Keratinocyte (primary cell): ENCODE results near the gene MMEL1. TPM values are rescaled to one million over a fixed set of nuclear protein-coding genes. Genes with fewer than 3 reads are reported as not detected.

Experiments used
- DNase-seq: peaks from one replicate; pipeline ENCODE4 v3.0.0-alpha.2; 2011; ENCODE audit warnings: low read depth, missing footprints, low spot score
- FAIRE-seq: peaks from 2 replicates; lab custom pipeline; 2011; peaks lifted over from hg19 to GRCh38; lab: Jason Lieb, UNC
- H2AFZ ChIP-seq: 2 replicates; pipeline ENCODE4 v1.6.0; 2012; ENCODE audit warnings: low read length, control low read depth, inconsistent platforms; ENCODE audit not compliant: control insufficient read depth
- H3K27ac ChIP-seq: 2 replicates; pipeline ENCODE4 v1.5.1; 2011; ENCODE audit warnings: low read length; ENCODE audit not compliant: control insufficient read depth, insufficient read depth
- H3K27me3 ChIP-seq: 3 replicates; pipeline ENCODE4 v1.6.0; 2011; ENCODE audit warnings: low read length; ENCODE audit not compliant: control insufficient read depth, insufficient read depth; ENCODE audit errors: extremely low read depth
- H3K36me3 ChIP-seq, 2 experiments: 2 replicates in 1 of 2; 3 replicates in 1 of 2; pipeline ENCODE4 v1.5.1; 2011; ENCODE audit warnings: low read length in 2 of 2, mild to moderate bottlenecking in 1 of 2; ENCODE audit not compliant: control insufficient read depth in 2 of 2, insufficient read depth in 2 of 2; ENCODE audit errors: extremely low read depth in 1 of 2
- H3K4me1 ChIP-seq: 3 replicates; pipeline ENCODE4 v1.5.1; 2011; ENCODE audit warnings: low read length; ENCODE audit not compliant: control insufficient read depth, insufficient read depth; ENCODE audit errors: extremely low read depth
- H3K4me2 ChIP-seq: 3 replicates; pipeline ENCODE4 v1.6.0; 2011; ENCODE audit warnings: low read depth, low read length; ENCODE audit not compliant: control insufficient read depth, insufficient read depth; ENCODE audit errors: extremely low read depth
- H3K4me3 ChIP-seq, 3 experiments: fragments of 200-600 bp in 1 of 3; sonication (generic) in 1 of 3; 2 replicates in 2 of 3; 3 replicates in 1 of 3; pipeline ENCODE4 v1.5.1; 2011 to 2016; ENCODE audit warnings: low read length in 3 of 3, mild to moderate bottlenecking in 3 of 3, control low read depth in 2 of 3, inconsistent platforms in 1 of 3, low read depth in 1 of 3, mixed read lengths in 1 of 3, mixed run types in 1 of 3, moderate library complexity in 1 of 3; ENCODE audit not compliant: control insufficient read depth in 2 of 3, insufficient read depth in 2 of 3; ENCODE audit errors: extremely low read depth in 1 of 3
- H3K79me2 ChIP-seq: 2 replicates; pipeline ENCODE4 v1.6.0; 2012; ENCODE audit warnings: low read length; ENCODE audit not compliant: control insufficient read depth, insufficient read depth
- H3K9ac ChIP-seq: 3 replicates; pipeline ENCODE4 v1.6.0; 2011; ENCODE audit warnings: low read length; ENCODE audit not compliant: control insufficient read depth, insufficient read depth; ENCODE audit errors: extremely low read depth
- H3K9me1 ChIP-seq: 3 replicates; pipeline ENCODE4 v1.6.0; 2011; ENCODE audit warnings: low read length; ENCODE audit not compliant: control insufficient read depth, insufficient read depth; ENCODE audit errors: extremely low read depth
- H3K9me3 ChIP-seq: 2 replicates; pipeline ENCODE4 v1.5.1; 2012; ENCODE audit warnings: low read depth, low read length; ENCODE audit not compliant: control insufficient read depth
- H4K20me1 ChIP-seq: 3 replicates; pipeline ENCODE4 v1.6.0; 2011; ENCODE audit warnings: low read length; ENCODE audit not compliant: control insufficient read depth, insufficient read depth; ENCODE audit errors: extremely low read depth
- EZH2 ChIP-seq: IDR thresholded peaks from one replicate; pipeline ENCODE4 v1.6.1; 2012; ENCODE audit warnings: inconsistent platforms, mild to moderate bottlenecking, low read length, moderate library complexity
- dilution Hi-C: fragments of 300-500 bp; cut with MboI; formaldehyde crosslinking; loops from one replicate; pipeline ENCODE4 v1.7.0; 2020; ENCODE audit warnings: low sequenced_read_pairs; ENCODE audit not compliant: extremely low pct_ligation_motif_present
- polyA plus RNA-seq, 5 experiments: library from polyadenylated mRNA; depleted of rRNA in 3 of 5; stranded (reverse) in 3 of 5; stranded (forward) in 1 of 5; unstranded in 1 of 5; fragments of >200 nt; gene quantifications; 1 replicate in 1 of 5; 2 replicates in 3 of 5; 3 replicates in 1 of 5; pipeline versions ENCODE4 v1.2.1 to v1.2.3, GENCODE V29; 2011 to 2012; ENCODE audit warnings: missing spikeins in 2 of 5, low read depth in 1 of 5, low replicate concordance in 1 of 5
- TF ChIP-seq, protein P1 (sequence below), 3 experiments: IDR thresholded peaks in 1 of 3; conservative IDR thresholded peaks in 1 of 3; optimal IDR thresholded peaks in 1 of 3; 2 replicates in 2 of 3; 3 replicates in 1 of 3; pipeline versions ENCODE3 to v1.5.1; 2011; ENCODE audit warnings: low read length in 3 of 3, mild to moderate bottlenecking in 3 of 3, moderate library complexity in 2 of 3, control low read depth in 1 of 3, inconsistent platforms in 1 of 3; ENCODE audit not compliant: insufficient read depth in 2 of 3; ENCODE audit errors: extremely low read depth in 1 of 3

MMEL1 gene
- polyA plus RNA-seq, 1 donor (not counting 4 experiments of a cell fraction or from before 2014, with no cell fraction given), result not detected

DNA sequence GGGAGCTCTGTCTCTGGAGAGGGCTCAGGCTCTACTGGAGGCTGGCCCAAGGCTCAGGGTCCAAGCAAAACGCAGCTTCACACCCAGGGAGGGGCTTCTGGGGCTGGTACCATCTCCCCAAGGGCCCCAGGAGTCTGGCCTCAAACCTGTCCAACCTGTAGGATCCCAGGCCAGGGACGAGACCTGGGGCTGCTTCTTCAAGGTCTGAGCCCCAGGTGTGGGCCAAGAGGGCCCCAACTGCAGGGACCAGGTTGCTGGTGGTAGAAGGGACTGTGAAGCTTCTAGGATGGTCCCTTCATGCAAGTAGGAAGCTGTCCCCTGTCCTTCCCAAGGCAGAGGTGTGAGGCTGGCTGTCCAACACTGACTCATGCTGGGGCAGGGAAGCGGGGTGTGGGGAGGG, 7.8 kb upstream of the MMEL1 start:
- Histone ChIP-seq H3K36me3 (no peaks in the 10 kb centered on the region), H3K4me3 (no peak overlapping the region), H3K9ac (no peak overlapping the region), H3K79me2 (no peaks in the 10 kb centered on the region), H3K27ac (no peak overlapping the region), H2AFZ (no peak overlapping the region), H3K9me1 (no peaks in the 10 kb centered on the region), H4K20me1 (no peaks in the 10 kb centered on the region), H3K4me2 (no peak overlapping the region), H3K4me1 (no peaks in the 10 kb centered on the region), H3K27me3 (no peaks in the 10 kb centered on the region), H3K9me3 (peaks cover 13% of the 10 kb centered on the region)
- FAIRE-seq, result no peak
- TF ChIP-seq, protein P1, sequence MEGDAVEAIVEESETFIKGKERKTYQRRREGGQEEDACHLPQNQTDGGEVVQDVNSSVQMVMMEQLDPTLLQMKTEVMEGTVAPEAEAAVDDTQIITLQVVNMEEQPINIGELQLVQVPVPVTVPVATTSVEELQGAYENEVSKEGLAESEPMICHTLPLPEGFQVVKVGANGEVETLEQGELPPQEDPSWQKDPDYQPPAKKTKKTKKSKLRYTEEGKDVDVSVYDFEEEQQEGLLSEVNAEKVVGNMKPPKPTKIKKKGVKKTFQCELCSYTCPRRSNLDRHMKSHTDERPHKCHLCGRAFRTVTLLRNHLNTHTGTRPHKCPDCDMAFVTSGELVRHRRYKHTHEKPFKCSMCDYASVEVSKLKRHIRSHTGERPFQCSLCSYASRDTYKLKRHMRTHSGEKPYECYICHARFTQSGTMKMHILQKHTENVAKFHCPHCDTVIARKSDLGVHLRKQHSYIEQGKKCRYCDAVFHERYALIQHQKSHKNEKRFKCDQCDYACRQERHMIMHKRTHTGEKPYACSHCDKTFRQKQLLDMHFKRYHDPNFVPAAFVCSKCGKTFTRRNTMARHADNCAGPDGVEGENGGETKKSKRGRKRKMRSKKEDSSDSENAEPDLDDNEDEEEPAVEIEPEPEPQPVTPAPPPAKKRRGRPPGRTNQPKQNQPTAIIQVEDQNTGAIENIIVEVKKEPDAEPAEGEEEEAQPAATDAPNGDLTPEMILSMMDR (optimal IDR thresholded peaks at IDR 0.05 in 1 of 3, IDR thresholded peaks at IDR 0.05 in 1 of 3, conservative IDR thresholded peaks at IDR 0.05 in 1 of 3; ENCODE audit: extremely low read depth in 1 of 3, insufficient read depth in 2 of 3, low read length in 3 of 3), result no peak
- TF ChIP-seq EZH2, result no peak
- dilution Hi-C loops, result no loop called here
- DNase-seq, result no peak

DNA sequence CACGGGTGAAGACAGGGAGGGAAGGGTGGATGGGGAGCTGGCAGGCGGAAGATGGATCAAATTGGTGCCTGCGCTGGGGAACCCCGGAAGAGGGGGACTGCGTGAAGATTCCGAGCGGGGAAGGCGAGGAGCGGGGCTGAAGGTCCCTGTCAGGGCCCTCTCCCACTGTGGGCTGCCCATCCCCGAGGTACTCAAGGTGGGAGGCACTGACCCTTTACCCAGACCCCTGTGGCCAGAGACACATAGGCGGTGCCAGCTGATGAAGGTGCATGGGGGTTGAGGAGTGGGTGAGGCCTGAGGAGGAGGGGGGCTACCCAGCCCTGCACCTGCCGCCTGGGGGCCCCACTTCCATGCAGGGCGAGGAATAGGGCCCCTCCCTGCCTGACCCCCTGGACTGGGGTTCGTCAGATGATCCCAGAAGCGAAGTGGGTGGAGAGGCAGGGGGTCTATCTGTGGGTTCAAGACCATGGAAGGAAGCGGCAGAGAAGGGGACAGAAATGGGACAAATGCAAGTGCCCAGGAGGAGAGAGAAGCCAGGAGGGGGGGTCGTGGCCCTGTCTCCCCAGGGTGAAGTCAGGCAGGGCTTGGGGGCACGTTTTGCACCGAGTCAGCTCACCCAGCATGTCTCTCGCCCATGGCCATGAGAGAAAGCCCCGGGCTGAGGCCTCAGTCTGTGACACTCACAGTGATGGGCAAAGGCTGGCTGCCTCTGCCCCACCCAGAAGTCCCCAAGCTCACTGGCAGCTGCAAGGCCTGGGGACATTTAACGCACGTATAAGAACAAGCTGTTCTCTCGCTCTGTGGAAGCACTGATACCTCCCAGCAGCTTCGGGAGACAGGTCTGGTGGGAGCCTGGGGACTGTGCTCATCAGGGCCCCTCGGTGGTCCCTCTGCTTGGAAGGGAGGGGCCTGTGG, 7.0 kb upstream of the MMEL1 start:
- H2AFZ ChIP-seq, result no peak overlapping the region
- H3K36me3 ChIP-seq, result no peaks in the 10 kb centered on the region
- H3K27ac ChIP-seq, result no peak overlapping the region
- TF ChIP-seq, protein P1 (optimal IDR thresholded peaks at IDR 0.05 in 1 of 3, IDR thresholded peaks at IDR 0.05 in 1 of 3, conservative IDR thresholded peaks at IDR 0.05 in 1 of 3; ENCODE audit: extremely low read depth in 1 of 3, insufficient read depth in 2 of 3, low read length in 3 of 3), result no peak
- no peak for TF ChIP-seq EZH2
- H4K20me1 ChIP-seq, result no peaks in the 10 kb centered on the region
- no peak overlapping the region for H3K4me2 ChIP-seq
- no peak overlapping the region for H3K4me3 ChIP-seq
- no peak overlapping the region for H3K9ac ChIP-seq
- dilution Hi-C loops, result no loop called here
- FAIRE-seq (no peak), DNase-seq (no peak)
- no peaks in the 10 kb centered on the region for H3K79me2 ChIP-seq
- H3K4me1 ChIP-seq, result no peaks in the 10 kb centered on the region
- no peaks in the 10 kb centered on the region for H3K9me1 ChIP-seq
- peaks cover 13% of the 10 kb centered on the region for H3K9me3 ChIP-seq
- H3K27me3 ChIP-seq, result no peaks in the 10 kb centered on the region
